ENCODE data around the gene UCN. TPM values are rescaled to one million over a fixed set of nuclear protein-coding genes. Genes with fewer than 3 reads are reported as not detected.

UCN gene
- total RNA-seq, 1 experiment from 2014 or later = 1.5 TPM

DNA sequence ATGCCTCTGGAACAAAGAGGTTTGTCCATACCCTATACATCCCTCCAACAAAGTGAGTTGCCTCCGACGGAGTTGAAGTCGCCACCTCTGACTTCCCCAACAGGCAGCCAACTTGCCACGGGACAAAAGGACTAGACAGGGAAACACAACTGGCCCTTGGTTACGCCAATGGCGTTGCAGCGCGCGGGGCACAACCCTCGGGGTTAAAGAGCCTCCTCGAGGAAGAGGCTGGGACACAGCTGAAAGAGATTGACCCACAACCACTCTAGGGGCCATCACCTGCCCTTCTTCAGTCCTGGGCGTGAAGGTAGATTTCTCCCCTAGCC lies 47.8 kb upstream of the UCN start:
- Histone ChIP-seq H3K23ac (ENCODE audit: insufficient read length, low read depth, low read length) (no peak overlapping the region), H4K5ac (ENCODE audit: insufficient read length, low read depth, low read length) (peak overlapping the region; percentile 85), H2BK120ac (ENCODE audit: low read depth, low read length, poor library complexity, severe bottlenecking) (peak overlapping the region; percentile 79), H4K8ac (replicated peaks; ENCODE audit: insufficient read length, low read depth, low read length) (peak overlapping the region; percentile 78), H3K79me2 (ENCODE audit: insufficient read depth, low read length) (peaks cover 29% of the 10 kb centered on the region; the same call in 1 of the 2 replicates), H3K4me1 (ENCODE audit: insufficient read depth, low read length) (peaks cover 2% of the 10 kb centered on the region; the same call in 1 of the 2 replicates), H2BK5ac (ENCODE audit: insufficient read length, low read length) (peak overlapping the region; percentile 73), H3K4ac (ENCODE audit: low read depth, low read length) (peak overlapping the region; percentile 56; the same call in 1 of the 2 replicates), H3K56ac (ENCODE audit: insufficient read length, low read depth, low read length) (peak overlapping the region; percentile 84), H3K23me2 (ENCODE audit: insufficient read length, low read depth, low read length, poor library complexity, severe bottlenecking) (no peaks in the 10 kb centered on the region), H3K14ac (ENCODE audit: insufficient read depth, low read length) (peak overlapping the region; percentile 94), H3K18ac (ENCODE audit: insufficient read length, low read depth, low read length) (peak overlapping the region; percentile 97), H2BK15ac (ENCODE audit: low read depth, low read length) (no peak overlapping the region), H2BK20ac (ENCODE audit: low read depth, low read length, poor library complexity, severe bottlenecking) (no peak overlapping the region), H3K9me3 (ENCODE audit: control insufficient read depth, low read depth, low read length) (no peaks in the 10 kb centered on the region), H2BK12ac (ENCODE audit: insufficient read length, low read depth, low read length) (no peak overlapping the region), H3K79me1 (ENCODE audit: insufficient read depth, low read depth, low read length, poor library complexity, severe bottlenecking) (peaks cover 4% of the 10 kb centered on the region), H3K27me3 (ENCODE audit: insufficient read depth, low read length) (no peaks in the 10 kb centered on the region), H4K91ac (ENCODE audit: insufficient read length, low read depth, low read length) (no peak overlapping the region), H3T11ph (ENCODE audit: low read length) (no peak overlapping the region), H3K4me2 (ENCODE audit: insufficient read depth, insufficient read length, low read length) (peak overlapping the region; percentile 81), H3K9ac (ENCODE audit: extremely low read depth, insufficient read length, low read length) (peak overlapping the region; percentile 95), H2AK5ac (ENCODE audit: insufficient read length, low read length) (no peak overlapping the region), H2AFZ (ENCODE audit: low read length) (no peak overlapping the region), H4K20me1 (ENCODE audit: control insufficient read depth, insufficient read depth, insufficient read length) (peaks cover under 1% of the 10 kb centered on the region), H3K27ac (ENCODE audit: insufficient read length, low read depth, low read length) (peak overlapping the region; percentile 91)
- Mint-ChIP-seq H3K4me1 (peaks cover 16 to 43% of the 10 kb centered on the region in 2 experiments), H3K27me3 (ENCODE audit: low read depth) (no peaks in the 10 kb centered on the region), H3K36me3 (ENCODE audit: insufficient read depth in 1 of 3, low read depth in 3 of 3) (peaks cover 17 to 25% (median 17%) of the 10 kb centered on the region in 3 experiments), H3K9me3 (peaks cover 12 to 16% of the 10 kb centered on the region in 2 experiments), H3K4me3 (peak overlapping the region; percentile 97 to 100), H3K27ac (peak overlapping the region; percentile 100)
- no CpG with 5 or more reads among the region's 12 CpGs for WGBS (ENCODE audit: extremely low coverage, insufficient read length, low lambda C conversion rate)
- TF ChIP-seq, protein P1, sequence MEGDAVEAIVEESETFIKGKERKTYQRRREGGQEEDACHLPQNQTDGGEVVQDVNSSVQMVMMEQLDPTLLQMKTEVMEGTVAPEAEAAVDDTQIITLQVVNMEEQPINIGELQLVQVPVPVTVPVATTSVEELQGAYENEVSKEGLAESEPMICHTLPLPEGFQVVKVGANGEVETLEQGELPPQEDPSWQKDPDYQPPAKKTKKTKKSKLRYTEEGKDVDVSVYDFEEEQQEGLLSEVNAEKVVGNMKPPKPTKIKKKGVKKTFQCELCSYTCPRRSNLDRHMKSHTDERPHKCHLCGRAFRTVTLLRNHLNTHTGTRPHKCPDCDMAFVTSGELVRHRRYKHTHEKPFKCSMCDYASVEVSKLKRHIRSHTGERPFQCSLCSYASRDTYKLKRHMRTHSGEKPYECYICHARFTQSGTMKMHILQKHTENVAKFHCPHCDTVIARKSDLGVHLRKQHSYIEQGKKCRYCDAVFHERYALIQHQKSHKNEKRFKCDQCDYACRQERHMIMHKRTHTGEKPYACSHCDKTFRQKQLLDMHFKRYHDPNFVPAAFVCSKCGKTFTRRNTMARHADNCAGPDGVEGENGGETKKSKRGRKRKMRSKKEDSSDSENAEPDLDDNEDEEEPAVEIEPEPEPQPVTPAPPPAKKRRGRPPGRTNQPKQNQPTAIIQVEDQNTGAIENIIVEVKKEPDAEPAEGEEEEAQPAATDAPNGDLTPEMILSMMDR (conservative IDR thresholded peaks at IDR 0.05) = no peak
- DNase-seq = no peak

Data from H9 (cell line).